WERI-Rb-1 (cell line): ENCODE data around the gene CD300LB.

ENCODE experiments used
- DNase-seq: peaks from one replicate; pipeline ENCODE4 v3.0.0-alpha.2; 2020
- H3K27ac ChIP-seq: fragments of 250-450 bp; sonication (Bioruptor Pico); 2 replicates; pipeline ENCODE4 v1.5.1; 2020; ENCODE audit warnings: mild to moderate bottlenecking, moderate library complexity
- H3K27me3 ChIP-seq: fragments of 250-450 bp; sonication (Bioruptor Pico); 2 replicates; pipeline ENCODE4 v1.5.1; 2021; ENCODE audit warnings: mild to moderate bottlenecking, low read depth, moderate library complexity; ENCODE audit not compliant: insufficient read depth, severe bottlenecking
- H3K36me3 ChIP-seq: fragments of 250-450 bp; sonication (Bioruptor Pico); 2 replicates; pipeline ENCODE4 v1.5.1; 2020; ENCODE audit warnings: mild to moderate bottlenecking, moderate library complexity
- H3K4me3 ChIP-seq: 2 replicates; pipeline ENCODE4 v1.5.1; 2011; ENCODE audit warnings: low read depth, mild to moderate bottlenecking, control low read depth, low read length
- H3K9me3 ChIP-seq: fragments of 250-450 bp; sonication (Bioruptor Pico); 2 replicates; pipeline ENCODE4 v1.5.1; 2021; ENCODE audit warnings: mild to moderate bottlenecking, moderate library complexity; ENCODE audit not compliant: severe bottlenecking
- CTCF ChIP-seq: IDR thresholded peaks from 2 replicates; pipeline ENCODE4 v1.5.1; 2011; ENCODE audit warnings: low read depth, mild to moderate bottlenecking, control low read depth, inconsistent platforms, low read length

CD300LB gene

GRCh38 chr17:74527081-74527480 lies 4.2 kb downstream of the CD300LB start:
- H3K9me3 ChIP-seq, result peaks cover 29% of the 10 kb centered on the region

GRCh38 chr17:74526681-74527080 lies 4.6 kb downstream of the CD300LB start:
- Histone ChIP-seq H3K9me3 (peaks cover 29% of the 10 kb centered on the region), H3K36me3 (no peaks in the 10 kb centered on the region), H3K27ac (no peak overlapping the region), H3K27me3 (peaks cover 100% of the 10 kb centered on the region), H3K4me3 (no peak overlapping the region)
- DNase-seq, result no peak
- no peak for TF ChIP-seq CTCF

More at GRCh38 chr17:74527081-74527480, 4.2 kb downstream of the CD300LB start:
- no peak for TF ChIP-seq CTCF
- Histone ChIP-seq H3K36me3 (no peaks in the 10 kb centered on the region), H3K4me3 (no peak overlapping the region), H3K27me3 (peaks cover 100% of the 10 kb centered on the region), H3K27ac (no peak overlapping the region)
- no peak for DNase-seq

- TF ChIP-seq CTCF, result no peak
- peaks cover 100% of the 10 kb centered on the region for H3K27me3 ChIP-seq
- no peak for DNase-seq
- no peak overlapping the region for H3K4me3 ChIP-seq
- H3K9me3 ChIP-seq, result peaks cover 29% of the 10 kb centered on the region
- H3K36me3 ChIP-seq, result no peaks in the 10 kb centered on the region
- no peak overlapping the region for H3K27ac ChIP-seq
Observed at GRCh38 chr17:74525781-74526288, 5.4 kb downstream of the CD300LB start.

GRCh38 chr17:74525465-74525725 lies 5.9 kb downstream of the CD300LB start:
- no peak for DNase-seq
- Histone ChIP-seq H3K27ac (no peak overlapping the region), H3K4me3 (no peak overlapping the region), H3K27me3 (peaks cover 100% of the 10 kb centered on the region), H3K9me3 (peaks cover 32% of the 10 kb centered on the region), H3K36me3 (no peaks in the 10 kb centered on the region)
- no peak for TF ChIP-seq CTCF

GRCh38 chr17:74524653-74525464 lies 6.4 kb downstream of the CD300LB start:
- DNase-seq, result no peak
- Histone ChIP-seq H3K36me3 (no peaks in the 10 kb centered on the region), H3K9me3 (peaks cover 32% of the 10 kb centered on the region), H3K27me3 (peaks cover 100% of the 10 kb centered on the region), H3K27ac (no peak overlapping the region), H3K4me3 (no peak overlapping the region)
- TF ChIP-seq CTCF, result no peak

- TF ChIP-seq CTCF, result no peak
- DNase-seq, result no peak
- H3K4me3 ChIP-seq, result no peak overlapping the region
- no peak overlapping the region for H3K27ac ChIP-seq
- H3K9me3 ChIP-seq, result peaks cover 41% of the 10 kb centered on the region
- H3K36me3 ChIP-seq, result no peaks in the 10 kb centered on the region
- H3K27me3 ChIP-seq, result peaks cover 100% of the 10 kb centered on the region
Observed at GRCh38 chr17:74523308-74523707, 8.0 kb downstream of the CD300LB start.
